ENCODE results near the gene COPS6. TPM values are rescaled to one million over a fixed set of nuclear protein-coding genes. Genes with fewer than 3 reads are reported as not detected.

The COPS6 gene
- total RNA-seq, 1 experiment from 2014 or later = 182 TPM

DNA sequence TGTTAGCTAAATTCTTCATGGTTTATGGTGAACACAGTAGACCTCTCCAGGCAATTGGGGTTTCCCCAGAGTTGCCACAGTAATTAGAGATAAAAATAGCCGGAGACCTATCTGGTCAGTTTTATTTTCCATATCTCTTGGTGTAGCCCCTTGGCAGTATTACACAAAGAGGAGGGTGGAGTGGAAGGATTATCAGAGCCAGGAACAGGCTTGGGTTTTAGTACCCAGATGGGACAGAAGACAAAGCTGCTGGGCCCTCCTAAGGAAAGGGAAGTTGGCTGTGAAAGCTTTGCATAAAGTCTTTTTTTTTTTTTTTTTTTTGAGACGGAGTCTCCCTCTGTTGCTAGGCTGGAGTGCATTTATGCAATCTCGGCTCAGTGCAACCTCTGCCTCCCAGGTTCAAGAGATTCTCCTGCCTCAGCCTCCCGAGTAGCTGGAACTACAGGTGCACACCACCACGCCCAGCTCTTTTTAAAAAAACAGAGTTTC is 29.5 kb upstream of the COPS6 start:
- CTCF ChIA-PET = interaction anchor here (0.7 kb wide), 1 partner anchor 112 kb away, joined by 8 read pairs; no protein-coding TSS in a partner anchor
- Histone ChIP-seq H3K4me1 (ENCODE audit: control insufficient read depth, insufficient read depth, low read length) (no peaks in the 10 kb centered on the region), H3K27me3 (ENCODE audit: control insufficient read depth, insufficient read depth, low read length) (no peaks in the 10 kb centered on the region), H3K9me3 (ENCODE audit: control insufficient read depth, insufficient read depth, low read depth, low read length) (no peaks in the 10 kb centered on the region), H3K36me3 (ENCODE audit: control insufficient read depth, insufficient read depth, low read length) (no peaks in the 10 kb centered on the region), H3K4me3 (ENCODE audit: low read depth in 2 of 2, low read length in 2 of 2) (no peak overlapping the region), H3K27ac (ENCODE audit: low read length) (no peak overlapping the region)
- DNase-seq (ENCODE audit: low read depth, low spot score) (no peak), ATAC-seq (no peak)
- POLR2A ChIA-PET = interaction anchor here (0.6 kb wide), 3 partner anchors 33 to 173 kb away, joined by 3 to 10 read pairs (median 7); no protein-coding TSS in a partner anchor
- TF ChIP-seq POLR2AphosphoS5 (IDR thresholded peaks at IDR 0.05; ENCODE audit: low read depth, low read length) (no peak), SIN3A (IDR thresholded peaks at IDR 0.05; ENCODE audit: borderline replicate concordance, insufficient read depth, low read depth, low read length) (no peak), TCF7L2 (IDR thresholded peaks at IDR 0.05; ENCODE audit: low read depth, low read length) (no peak)
- no TSS peak for BruUV-seq (replicated peaks)
- in situ Hi-C loops (cut with HindIII; ENCODE audit: low pct_unique_long_range_greater_than_20kb, low sequenced_read_pairs) = no loop called here
- intact Hi-C loops (cut with micrococcal nuclease; ENCODE audit: unreplicated experiment) = loop anchor here (5.0 to 10.0 kb wide), 2 partner anchors 144 to 552 kb away; partner anchors contain the start of gene TRIM4

GRCh38 chr7:100061518-100062193 is 27.1 kb upstream of the COPS6 start:
- Histone ChIP-seq H3K9me3 (ENCODE audit: control insufficient read depth, insufficient read depth, low read depth, low read length) (no peaks in the 10 kb centered on the region), H3K27ac (ENCODE audit: low read length) (no peak overlapping the region), H3K36me3 (ENCODE audit: control insufficient read depth, insufficient read depth, low read length) (no peaks in the 10 kb centered on the region), H3K4me1 (ENCODE audit: control insufficient read depth, insufficient read depth, low read length) (no peaks in the 10 kb centered on the region; the same call in 1 of the 2 replicates), H3K4me3 (ENCODE audit: low read depth in 2 of 2, low read length in 2 of 2) (no peak overlapping the region), H3K27me3 (ENCODE audit: control insufficient read depth, insufficient read depth, low read length) (no peaks in the 10 kb centered on the region)
- BruUV-seq (replicated peaks) = no TSS peak
- in situ Hi-C loops (cut with HindIII; ENCODE audit: low pct_unique_long_range_greater_than_20kb, low sequenced_read_pairs) (no loop called here), intact Hi-C loops (cut with micrococcal nuclease; ENCODE audit: unreplicated experiment) (no loop called here)
- DNase-seq (ENCODE audit: low read depth, low spot score) (no peak), ATAC-seq (no peak)
- no peak for TF ChIP-seq CTCF (IDR thresholded peaks at IDR 0.05)
- ChIA-PET CTCF (no interaction called here), POLR2A (interaction anchor here (0.6 kb wide), 1 partner anchor 308 kb away, joined by 6 read pairs; no protein-coding TSS in a partner anchor)

- H3K36me3 ChIP-seq (ENCODE audit: control insufficient read depth, insufficient read depth, low read length) = no peaks in the 10 kb centered on the region
- no peak for ATAC-seq
- POLR2A ChIA-PET = interaction anchor here (0.8 kb wide), 1 partner anchor 13 kb away, joined by 3 read pairs; no protein-coding TSS in a partner anchor
- no TSS peak for BruUV-seq (replicated peaks)
- CTCF ChIA-PET = interaction anchor here (0.6 kb wide), 2 partner anchors 69 to 70 kb away, joined by 3 to 9 read pairs; no protein-coding TSS in a partner anchor
- intact Hi-C loops (cut with micrococcal nuclease; ENCODE audit: unreplicated experiment) = no loop called here
- H3K27me3 ChIP-seq (ENCODE audit: control insufficient read depth, insufficient read depth, low read length) = no peaks in the 10 kb centered on the region
- no peak for DNase-seq (ENCODE audit: low read depth, low spot score)
- no peaks in the 10 kb centered on the region for H3K9me3 ChIP-seq (ENCODE audit: control insufficient read depth, insufficient read depth, low read depth, low read length)
- H3K4me1 ChIP-seq (ENCODE audit: control insufficient read depth, insufficient read depth, low read length) = no peaks in the 10 kb centered on the region; the same call in 1 of the 2 replicates
- no peak for TF ChIP-seq TCF7L2 (IDR thresholded peaks at IDR 0.05; ENCODE audit: low read depth, low read length)
- H3K27ac ChIP-seq (ENCODE audit: low read length) = no peak overlapping the region
- in situ Hi-C loops (cut with HindIII; ENCODE audit: low pct_unique_long_range_greater_than_20kb, low sequenced_read_pairs) = no loop called here
- H3K4me3 ChIP-seq (ENCODE audit: low read depth in 2 of 2, low read length in 2 of 2) = no peak overlapping the region
Measured at GRCh38 chr7:100063376-100063775, 25.4 kb upstream of the COPS6 start.

GRCh38 chr7:100064162-100064561 is 24.6 kb upstream of the COPS6 start:
- ChIA-PET POLR2A (interaction anchor here (0.8 kb wide), 1 partner anchor 14 kb away, joined by 3 read pairs; no protein-coding TSS in a partner anchor), CTCF (no interaction called here)
- ATAC-seq = no peak
- DNase-seq (ENCODE audit: low read depth, low spot score) = no peak
- Histone ChIP-seq H3K9me3 (ENCODE audit: control insufficient read depth, insufficient read depth, low read depth, low read length) (no peaks in the 10 kb centered on the region), H3K36me3 (ENCODE audit: control insufficient read depth, insufficient read depth, low read length) (no peaks in the 10 kb centered on the region), H3K27me3 (ENCODE audit: control insufficient read depth, insufficient read depth, low read length) (no peaks in the 10 kb centered on the region), H3K27ac (ENCODE audit: low read length) (no peak overlapping the region), H3K4me3 (ENCODE audit: low read depth in 2 of 2, low read length in 2 of 2) (no peak overlapping the region), H3K4me1 (ENCODE audit: control insufficient read depth, insufficient read depth, low read length) (no peaks in the 10 kb centered on the region; the same call in 1 of the 2 replicates)
- intact Hi-C loops (cut with micrococcal nuclease; ENCODE audit: unreplicated experiment) (no loop called here), in situ Hi-C loops (cut with HindIII; ENCODE audit: low pct_unique_long_range_greater_than_20kb, low sequenced_read_pairs) (no loop called here)
- no peak for TF ChIP-seq REST (IDR thresholded peaks at IDR 0.05; ENCODE audit: insufficient read depth in 1 of 2, low read depth in 2 of 2, low read length in 1 of 2)
- no peak for TF ChIP-seq TCF7L2 (IDR thresholded peaks at IDR 0.05; ENCODE audit: low read depth, low read length)
- TF ChIP-seq SIN3A (IDR thresholded peaks at IDR 0.05; ENCODE audit: borderline replicate concordance, insufficient read depth, low read depth, low read length) = no peak
- TF ChIP-seq CTCF (IDR thresholded peaks at IDR 0.05) = no peak
- TF ChIP-seq POLR2AphosphoS5 (IDR thresholded peaks at IDR 0.05; ENCODE audit: low read depth, low read length) = no peak
- BruUV-seq (replicated peaks) = TSS peak; percentile 66
